HL-60 (cell line): ENCODE results near the gene ZBTB40.

ENCODE experiments used
- DNase-seq, 2 experiments: peaks; one replicate each; pipeline ENCODE4 v3.0.0-alpha.2; 2010 to 2020; ENCODE audit warnings: low read depth in 1 of 2, low spot score in 1 of 2
- H3K27ac ChIP-seq: fragments of 250-450 bp; sonication (Bioruptor Pico); replicated peaks from 2 replicates; pipeline ENCODE4 v1.5.1; 2020; ENCODE audit warnings: mild to moderate bottlenecking, moderate library complexity
- H3K27me3 ChIP-seq: fragments of 250-450 bp; sonication (Bioruptor Pico); 2 replicates; pipeline ENCODE4 v1.5.1; 2021; ENCODE audit warnings: mild to moderate bottlenecking, moderate library complexity; ENCODE audit not compliant: insufficient read depth, poor library complexity, severe bottlenecking
- H3K4me3 ChIP-seq: replicated peaks from 2 replicates; pipeline ENCODE4 v1.5.1; 2011; ENCODE audit warnings: mild to moderate bottlenecking, control low read depth, low read length; ENCODE audit not compliant: insufficient read depth
- CTCF ChIP-seq: IDR thresholded peaks from one replicate; pipeline ENCODE4 v1.5.1; 2011; ENCODE audit warnings: low read length, control low read depth, inconsistent platforms; ENCODE audit not compliant: insufficient read depth
- GABPA ChIP-seq: IDR thresholded peaks from 2 replicates; pipeline ENCODE4 v1.6.1; 2012; ENCODE audit warnings: low read depth
- POLR2AphosphoS5 ChIP-seq: IDR thresholded peaks from 2 replicates; pipeline ENCODE4 v1.6.1; 2012; ENCODE audit warnings: low read depth
- REST ChIP-seq: IDR thresholded peaks from 2 replicates; pipeline ENCODE4 v1.6.1; 2012; ENCODE audit warnings: low read depth; ENCODE audit not compliant: insufficient replicate concordance
- SPI1 ChIP-seq: IDR thresholded peaks from 2 replicates; pipeline ENCODE4 v1.6.1; 2012; ENCODE audit warnings: low read depth, mild to moderate bottlenecking, borderline replicate concordance

Gene ZBTB40

GRCh38 chr1:22572818-22573217 is 121.2 kb downstream of the ZBTB40 start:
- TF ChIP-seq REST, result no peak
- no peak for TF ChIP-seq SPI1
- no peak for TF ChIP-seq GABPA
- no peak for TF ChIP-seq POLR2AphosphoS5
- no peak for TF ChIP-seq CTCF
- Histone ChIP-seq H3K27ac (no peak overlapping the region), H3K4me3 (no peak overlapping the region), H3K27me3 (no peaks in the 10 kb centered on the region)
- no peak for DNase-seq

DNA sequence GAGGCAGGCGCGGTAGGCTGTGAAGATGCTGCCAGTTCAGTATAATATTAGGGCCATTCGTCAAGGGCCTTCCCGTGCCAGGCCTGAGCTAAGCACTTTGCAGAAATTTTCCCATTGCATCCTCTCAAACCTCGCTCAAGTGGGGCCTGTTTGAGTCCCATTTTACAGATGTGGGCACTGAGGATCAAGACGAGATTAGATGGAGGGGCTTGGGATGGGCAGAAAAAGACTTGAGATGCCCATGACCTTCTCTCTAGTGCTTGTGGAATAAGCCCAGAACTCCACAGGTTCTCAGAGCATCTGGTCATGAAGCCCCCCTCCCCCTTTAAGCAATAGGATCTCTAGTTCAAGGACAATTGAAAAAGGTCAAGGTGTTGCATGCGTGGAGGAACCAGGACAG is 121.6 kb downstream of the ZBTB40 start:
- no peak overlapping the region for H3K27ac ChIP-seq
- DNase-seq, result no peak
- no peak overlapping the region for H3K4me3 ChIP-seq
- H3K27me3 ChIP-seq, result no peaks in the 10 kb centered on the region
- TF ChIP-seq GABPA (no peak), REST (no peak), CTCF (no peak), SPI1 (no peak), POLR2AphosphoS5 (no peak)

DNA sequence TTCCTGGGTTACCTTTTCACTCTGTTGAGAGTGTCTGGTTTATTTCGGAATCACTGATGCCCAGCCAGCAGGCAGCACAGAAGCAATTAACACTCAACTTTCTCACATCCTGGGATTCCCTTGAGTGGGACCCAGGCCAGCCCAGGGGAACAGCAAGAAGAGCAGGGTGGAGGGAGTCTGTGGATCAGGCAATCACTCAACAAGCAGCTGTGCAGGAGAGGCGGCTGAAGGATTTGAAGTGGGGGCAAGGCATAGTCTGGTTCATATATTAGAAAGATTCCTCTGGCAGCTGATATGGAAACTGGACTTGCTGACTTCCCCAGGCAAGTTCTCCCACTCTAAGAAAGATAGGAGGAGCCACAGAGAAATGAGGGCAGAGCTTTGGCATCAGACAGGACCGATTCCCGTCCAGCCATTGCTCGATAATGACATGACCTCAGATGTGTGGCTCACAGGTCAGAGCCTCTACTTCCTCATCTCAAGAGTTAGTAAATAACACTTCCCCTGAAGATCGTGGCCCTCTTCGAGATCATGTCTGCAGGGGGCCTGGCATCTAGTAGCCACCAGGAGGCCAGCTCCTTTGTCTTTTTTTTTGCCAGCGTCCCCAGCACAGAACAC is 124.0 kb downstream of the ZBTB40 start:
- DNase-seq, result no peak
- H3K27me3 ChIP-seq, result no peaks in the 10 kb centered on the region
- no peak for TF ChIP-seq GABPA
- H3K27ac ChIP-seq, result no peak overlapping the region
- H3K4me3 ChIP-seq, result no peak overlapping the region

GRCh38 chr1:22576150-22576544 is 124.5 kb downstream of the ZBTB40 start:
- DNase-seq, result no peak
- no peak for TF ChIP-seq POLR2AphosphoS5
- no peak for TF ChIP-seq SPI1
- TF ChIP-seq CTCF, result no peak
- no peak for TF ChIP-seq REST
- no peak for TF ChIP-seq GABPA
- Histone ChIP-seq H3K4me3 (no peak overlapping the region), H3K27ac (no peak overlapping the region), H3K27me3 (no peaks in the 10 kb centered on the region)
